Heart left ventricle (tissue), 13 donors: ENCODE results near the gene IFITM1.

Experiments used
- POLR2A ChIP-seq, 2 donors: fragments of 450-650 bp; IDR thresholded peaks; one replicate each; pipeline ENCODE4 v1.6.1; 2017; ENCODE audit warnings: antibody characterized with exemption in 2 of 2, mild to moderate bottlenecking in 2 of 2, moderate library complexity in 2 of 2
- TF ChIP-seq, protein P1 (sequence below), 12 donors: fragments of 200-600 bp; sonication (generic) in 4 of 12; IDR thresholded peaks; one replicate each; pipeline versions ENCODE4 v1.5.0 to v1.8.0; 2018 to 2022; ENCODE audit warnings: antibody characterized with exemption in 12 of 12, mild to moderate bottlenecking in 5 of 12
- donor health status: ischemic (EF 13 %, LVEDD 7.1; RV severe dilation, severe dysfunction).
- donor health status: DM: no; HTN: yes; CAD: no.
- donor health status: DM: no; HTN: no; CAD: no.
- donor health status: ischemic (EF 25% LVEDD 6.9; RV normal size, moderate dysfunction).
- donor health status: ischemic (EF 25% LVEDD 5.7; RV mildly dilated, moderate dysfunction).
- donor health status: ischemic (EF 35%, LVEDD 5.7; RV mildly dilated, moderate dysfunction).
- donor health status: nonischemic (EF 11% LVEDD 7.7; RV severe dilation, severe dysfunction).
- donor health status: DM: yes; HTN: yes; CAD: no.
- donor health status: PGD.
- donor health status: ischemic (EF 29% LVEDD 5.4; RV normal size, mild dysfunction).
- donor health status: nonischemic (EF 23%, LVEDD 6.1; RV moderate dilation, normal function).

DNA sequence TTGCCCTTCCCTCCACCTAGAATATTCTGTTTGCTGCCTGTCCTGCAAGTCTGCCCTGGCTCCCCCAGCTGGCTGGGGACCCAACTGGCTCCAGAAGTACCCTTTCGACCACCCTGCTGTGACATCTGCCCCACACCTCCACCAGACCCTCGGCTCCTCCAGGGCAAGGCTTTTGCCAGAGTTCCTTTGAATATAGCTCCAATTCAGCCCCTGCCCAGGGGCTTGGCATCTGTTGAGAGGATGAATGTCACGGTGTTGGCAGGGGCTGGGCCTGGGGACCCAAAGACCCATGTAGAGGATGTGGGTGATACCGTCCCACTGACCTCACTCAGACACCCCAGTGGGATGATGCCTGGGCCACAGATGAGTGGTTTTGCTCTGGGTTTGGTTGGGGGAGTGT lies 31.7 kb upstream of the IFITM1 start:
- no peak for TF ChIP-seq POLR2A (IDR thresholded peaks at IDR 0.05)
- TF ChIP-seq, protein P1, sequence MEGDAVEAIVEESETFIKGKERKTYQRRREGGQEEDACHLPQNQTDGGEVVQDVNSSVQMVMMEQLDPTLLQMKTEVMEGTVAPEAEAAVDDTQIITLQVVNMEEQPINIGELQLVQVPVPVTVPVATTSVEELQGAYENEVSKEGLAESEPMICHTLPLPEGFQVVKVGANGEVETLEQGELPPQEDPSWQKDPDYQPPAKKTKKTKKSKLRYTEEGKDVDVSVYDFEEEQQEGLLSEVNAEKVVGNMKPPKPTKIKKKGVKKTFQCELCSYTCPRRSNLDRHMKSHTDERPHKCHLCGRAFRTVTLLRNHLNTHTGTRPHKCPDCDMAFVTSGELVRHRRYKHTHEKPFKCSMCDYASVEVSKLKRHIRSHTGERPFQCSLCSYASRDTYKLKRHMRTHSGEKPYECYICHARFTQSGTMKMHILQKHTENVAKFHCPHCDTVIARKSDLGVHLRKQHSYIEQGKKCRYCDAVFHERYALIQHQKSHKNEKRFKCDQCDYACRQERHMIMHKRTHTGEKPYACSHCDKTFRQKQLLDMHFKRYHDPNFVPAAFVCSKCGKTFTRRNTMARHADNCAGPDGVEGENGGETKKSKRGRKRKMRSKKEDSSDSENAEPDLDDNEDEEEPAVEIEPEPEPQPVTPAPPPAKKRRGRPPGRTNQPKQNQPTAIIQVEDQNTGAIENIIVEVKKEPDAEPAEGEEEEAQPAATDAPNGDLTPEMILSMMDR (IDR thresholded peaks at IDR 0.05), result no peak
